Neural progenitor cell (in vitro differentiated cells): ENCODE data around the gene CUEDC2.

Source experiments
- CTCF ChIP-seq: fragments of 200-600 bp; sonication (generic); IDR thresholded peaks from 2 replicates; pipeline ENCODE4 v1.5.1; 2017; ENCODE audit warnings: antibody characterized with exemption, mild to moderate bottlenecking
- EZH2 ChIP-seq: fragments of 200-600 bp; sonication (generic); IDR thresholded peaks from 2 replicates; pipeline ENCODE4 v1.6.1; 2017; ENCODE audit warnings: antibody characterized with exemption, mild to moderate bottlenecking, moderate library complexity
- EZH2phosphoT487 ChIP-seq: fragments of 200-600 bp; sonication (generic); IDR thresholded peaks from 2 replicates; pipeline ENCODE4 v1.6.1; 2017; ENCODE audit warnings: antibody characterized with exemption

GRCh38 chr10:102431452-102432124 is 786 bp downstream of the CUEDC2 start:
- TF ChIP-seq EZH2 (no peak), CTCF (no peak), EZH2phosphoT487 (no peak)
